Spinal cord (tissue), 10 donors: ENCODE measurements around the gene DNHD1. TPM values are rescaled to one million over a fixed set of nuclear protein-coding genes. Genes with fewer than 3 reads are reported as not detected.
A peak's percentile ranks its signal among the peaks of the same experiment; 100 is the strongest.

ENCODE experiments used
- DNase-seq, 6 donors: peaks; one replicate each; pipeline versions ENCODE4 v3.0.0 to v3.0.0-alpha.2; 2013 to 2015; ENCODE audit warnings: low spot score in 6 of 6, low read depth in 4 of 6
- H3K27ac ChIP-seq: one replicate; pipeline ENCODE4 v1.5.1; 2013; ENCODE audit warnings: low read depth, low read length, control low read depth
- H3K27me3 ChIP-seq: one replicate; pipeline ENCODE4 v1.6.1; 2013; ENCODE audit warnings: low read length; ENCODE audit not compliant: control insufficient read depth, insufficient read depth
- H3K36me3 ChIP-seq: one replicate; pipeline ENCODE4 v1.6.1; 2013; ENCODE audit warnings: low read length; ENCODE audit not compliant: control insufficient read depth, insufficient read depth
- H3K4me1 ChIP-seq: one replicate; pipeline ENCODE4 v1.6.1; 2013; ENCODE audit warnings: low read length; ENCODE audit not compliant: control insufficient read depth, insufficient read depth
- H3K4me3 ChIP-seq: one replicate; pipeline ENCODE4 v1.5.1; 2013; ENCODE audit warnings: low read depth, low read length, control low read depth
- H3K9me3 ChIP-seq: one replicate; pipeline ENCODE4 v1.6.1; 2013; ENCODE audit warnings: low read length; ENCODE audit not compliant: control insufficient read depth, insufficient read depth
- WGBS: methylation state at CpG from one replicate; pipeline ENCODE4 v1.1.5; 2013; ENCODE audit warnings: missing lambda C conversion rate; ENCODE audit not compliant: insufficient coverage; 5-methylcytosine and 5-hydroxymethylcytosine counted together
- polyA plus RNA-seq, 2 donors: library from polyadenylated mRNA; unstranded; fragments of 120-200 nt; gene quantifications; one replicate each; pipeline ENCODE4 v1.2.1, GENCODE V29; 2013; ENCODE audit not compliant: insufficient read length in 2 of 2
- total RNA-seq, 2 donors: library from RNA; depleted of rRNA in 1 of 2; stranded (reverse); fragments of 120-200 nt in 1 of 2; fragments of >200 nt in 1 of 2; gene quantifications; one replicate each; pipeline versions ENCODE4 v1.2.3 to v1.2.4, GENCODE V29; 2013 to 2014
- donor health status: healthy.

The DNHD1 gene
- total and polyA plus RNA-seq, 4 donors, result 6.6 to 22.7 (median 12.2) TPM

DNA sequence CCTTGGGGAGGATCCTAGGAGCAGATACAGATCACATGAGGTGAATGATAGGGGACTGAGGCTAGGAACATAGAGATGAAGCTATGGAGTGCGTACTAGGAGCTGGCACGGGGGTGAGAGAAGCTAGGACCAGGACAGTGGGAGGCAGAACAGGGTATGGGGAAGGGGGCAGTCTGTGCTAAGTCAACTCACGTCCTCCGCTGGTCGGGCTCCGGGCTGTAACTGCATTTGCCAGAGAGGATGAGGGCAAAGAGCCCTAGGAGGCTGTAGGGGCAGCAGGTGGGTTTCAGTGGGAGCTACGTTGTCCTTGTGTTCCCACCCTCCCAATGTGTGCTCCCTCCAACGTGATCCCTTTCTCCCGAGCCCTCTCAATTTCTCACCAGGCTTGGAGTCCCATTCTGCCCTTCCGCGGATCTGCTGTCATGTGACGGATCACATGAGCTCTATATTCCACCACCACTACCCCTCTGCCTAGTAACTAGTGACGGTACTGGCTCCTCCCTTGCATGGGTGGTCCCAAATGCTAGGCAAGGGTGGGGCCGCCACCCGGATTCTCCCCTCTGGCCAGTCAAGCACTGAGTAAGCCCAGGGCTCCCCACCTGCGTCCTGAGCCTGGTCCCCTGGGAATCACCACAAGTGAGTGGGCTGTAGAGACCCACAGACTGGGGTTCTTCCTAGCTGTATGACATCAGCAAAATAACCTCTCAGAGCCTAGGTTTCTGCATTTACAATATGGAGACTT, 122.1 kb downstream of the DNHD1 start, which contains the start of gene TPP1:
Gene TPP1 (minus strand): TSS at position 419 of the 742 bp plus-strand sequence. CDS start 22 bp downstream, at position 397.
- H3K4me1 ChIP-seq, result peaks cover 20% of the 10 kb centered on the region

DNA sequence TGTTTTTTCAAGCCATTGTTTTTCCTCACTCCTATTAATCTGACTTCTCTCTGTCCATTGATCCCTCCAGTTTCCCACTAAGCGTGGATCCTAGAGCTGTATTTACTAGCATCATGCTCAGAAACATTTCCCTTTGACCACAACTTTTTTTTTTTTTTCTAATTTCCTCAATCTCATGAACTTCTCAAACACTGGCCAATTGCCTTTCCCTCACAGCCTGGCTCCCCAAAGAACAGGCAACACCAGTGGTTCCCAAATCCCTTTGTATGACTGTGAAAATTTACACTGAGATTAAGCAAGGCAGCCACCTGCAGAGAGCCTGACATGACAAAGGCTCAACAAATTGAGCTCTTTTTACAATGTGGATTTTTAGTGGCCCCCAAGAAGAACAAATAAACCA, 123.6 kb downstream of the DNHD1 start:
- H3K27me3 ChIP-seq, result no peaks in the 10 kb centered on the region
- no peak overlapping the region for H3K4me3 ChIP-seq
- peaks cover 53% of the 10 kb centered on the region for H3K36me3 ChIP-seq
- H3K9me3 ChIP-seq, result no peaks in the 10 kb centered on the region
- peaks cover 20% of the 10 kb centered on the region for H3K4me1 ChIP-seq
- no peak for DNase-seq
- 86% methylated on average over 1 of the region's 1 CpG for WGBS
- no peak overlapping the region for H3K27ac ChIP-seq

More for the DNA sequence above, 122.1 kb downstream of the DNHD1 start, which contains the start of gene TPP1:
- Histone ChIP-seq H3K27me3 (no peaks in the 10 kb centered on the region), H3K27ac (peak within 1 kb of the TSS; percentile 83), H3K4me3 (peak within 1 kb of the TSS; percentile 82), H3K36me3 (peaks cover 46% of the 10 kb centered on the region), H3K9me3 (no peaks in the 10 kb centered on the region)
- WGBS, result 0% methylated on average over 16 of the region's 16 CpGs
- DNase-seq, result peak; percentile 91 to 99 (median 96)

Other genes starting within 250 kb of the DNHD1 start
- 1 to 10 TPM; 1.6 to 2.0 TPM for gene CCKBR, start 237.4 kb upstream of the DNHD1 start, total RNA-seq
- 1 to 10 TPM; 4.1 to 4.4 TPM for gene CCKBR, start 237.4 kb upstream of the DNHD1 start, polyA plus RNA-seq
- gene CAVIN3, start 176.8 kb upstream of the DNHD1 start, total RNA-seq, result 100 to 1,000 TPM in 1 of 2 donors, 10 to 100 TPM in 1; 19.1 to 107 TPM
- gene CAVIN3, start 176.8 kb upstream of the DNHD1 start, polyA plus RNA-seq, result 10 to 100 TPM; 14.3 to 28.8 TPM
- 10 to 100 TPM; 18.8 to 38.2 TPM for gene SMPD1, start 106.8 kb upstream of the DNHD1 start, total RNA-seq
- gene SMPD1, start 106.8 kb upstream of the DNHD1 start, polyA plus RNA-seq, result 10 to 100 TPM; 44.4 to 50.0 TPM
- 100 to 1,000 TPM; 117 to 154 TPM for gene APBB1, start 78.2 kb upstream of the DNHD1 start, total RNA-seq
- gene APBB1, start 78.2 kb upstream of the DNHD1 start, polyA plus RNA-seq, result 100 to 1,000 TPM; 271 to 282 TPM
- gene HPX, start 56.3 kb upstream of the DNHD1 start, total RNA-seq, result 1 to 10 TPM in 1 of 2 donors, under 1 TPM in 1; 0.89 to 2.8 TPM
- 10 to 100 TPM in 1 of 2 donors, 1 to 10 TPM in 1; 6.0 to 11.0 TPM for gene HPX, start 56.3 kb upstream of the DNHD1 start, polyA plus RNA-seq
- gene TRIM3, start 23.3 kb upstream of the DNHD1 start, total RNA-seq, result 10 to 100 TPM; 28.2 to 37.7 TPM
- 10 to 100 TPM; 52.6 to 67.7 TPM for gene TRIM3, start 23.3 kb upstream of the DNHD1 start, polyA plus RNA-seq
- gene ARFIP2, start 15.9 kb upstream of the DNHD1 start, total RNA-seq, result 10 to 100 TPM; 30.5 to 46.2 TPM
- 10 to 100 TPM; 58.3 to 66.4 TPM for gene ARFIP2, start 15.9 kb upstream of the DNHD1 start, polyA plus RNA-seq
- gene TIMM10B, start 15.8 kb upstream of the DNHD1 start, total RNA-seq, result 10 to 100 TPM; 34.5 to 34.8 TPM
- gene TIMM10B, start 15.8 kb upstream of the DNHD1 start, polyA plus RNA-seq, result 10 to 100 TPM; 29.9 to 31.2 TPM
- 10 to 100 TPM; 11.6 to 24.5 TPM for gene RRP8, start 106.3 kb downstream of the DNHD1 start, total RNA-seq
- 10 to 100 TPM; 16.8 to 17.3 TPM for gene RRP8, start 106.3 kb downstream of the DNHD1 start, polyA plus RNA-seq
- 100 to 1,000 TPM in 1 of 2 donors, 10 to 100 TPM in 1; 87.6 to 175 TPM for gene ILK, start 106.5 kb downstream of the DNHD1 start, total RNA-seq
- 100 to 1,000 TPM; 111 to 134 TPM for gene ILK, start 106.5 kb downstream of the DNHD1 start, polyA plus RNA-seq
- gene TAF10, start 114.9 kb downstream of the DNHD1 start, total RNA-seq, result 10 to 100 TPM; 14.0 to 88.8 TPM
- 100 to 1,000 TPM in 1 of 2 donors, 10 to 100 TPM in 1; 83.4 to 103 TPM for gene TAF10, start 114.9 kb downstream of the DNHD1 start, polyA plus RNA-seq
- gene TPP1, start 122.1 kb downstream of the DNHD1 start, total RNA-seq, result 10 to 100 TPM; 31.1 to 40.3 TPM
- gene TPP1, start 122.1 kb downstream of the DNHD1 start, polyA plus RNA-seq, result 10 to 100 TPM; 73.1 to 81.2 TPM
- 10 to 100 TPM; 29.1 to 43.6 TPM for gene DCHS1, start 158.5 kb downstream of the DNHD1 start, total RNA-seq
- 10 to 100 TPM; 38.8 to 42.8 TPM for gene DCHS1, start 158.5 kb downstream of the DNHD1 start, polyA plus RNA-seq
- gene MRPL17, start 186.1 kb downstream of the DNHD1 start, total RNA-seq, result 10 to 100 TPM; 21.6 to 46.2 TPM
- 10 to 100 TPM; 47.4 to 53.8 TPM for gene MRPL17, start 186.1 kb downstream of the DNHD1 start, polyA plus RNA-seq